ENCODE measurements around the gene SLC2A9. TPM values are rescaled to one million over a fixed set of nuclear protein-coding genes. Genes with fewer than 3 reads are reported as not detected.

Gene SLC2A9
- total and polyA plus RNA-seq, 2 of the 13 experiments (the other 11 are each of a cell fraction or from before 2014, with no cell fraction given), result 36.2 to 42.3 TPM

DNA sequence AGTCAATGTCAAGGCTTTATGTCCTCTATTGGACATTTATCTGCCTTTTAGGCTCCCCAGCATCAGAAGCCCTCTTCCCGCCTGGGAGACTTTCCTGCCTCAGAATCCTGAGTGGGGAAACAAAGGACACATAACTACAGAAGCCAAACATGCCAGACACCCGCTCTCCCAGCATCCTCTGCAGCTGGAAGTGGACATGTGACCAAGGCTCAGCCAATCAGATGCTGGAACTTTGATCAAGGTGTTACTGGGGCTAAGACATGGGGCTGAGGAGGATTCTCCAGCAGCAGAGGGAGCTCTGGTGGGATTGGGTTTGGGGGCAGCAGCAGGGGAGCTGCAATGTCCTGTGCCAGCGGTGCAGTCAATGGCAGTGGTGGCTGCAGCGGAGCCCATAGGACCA, 19.5 kb downstream of the SLC2A9 start (continued):
- TF ChIP-seq, protein P1, sequence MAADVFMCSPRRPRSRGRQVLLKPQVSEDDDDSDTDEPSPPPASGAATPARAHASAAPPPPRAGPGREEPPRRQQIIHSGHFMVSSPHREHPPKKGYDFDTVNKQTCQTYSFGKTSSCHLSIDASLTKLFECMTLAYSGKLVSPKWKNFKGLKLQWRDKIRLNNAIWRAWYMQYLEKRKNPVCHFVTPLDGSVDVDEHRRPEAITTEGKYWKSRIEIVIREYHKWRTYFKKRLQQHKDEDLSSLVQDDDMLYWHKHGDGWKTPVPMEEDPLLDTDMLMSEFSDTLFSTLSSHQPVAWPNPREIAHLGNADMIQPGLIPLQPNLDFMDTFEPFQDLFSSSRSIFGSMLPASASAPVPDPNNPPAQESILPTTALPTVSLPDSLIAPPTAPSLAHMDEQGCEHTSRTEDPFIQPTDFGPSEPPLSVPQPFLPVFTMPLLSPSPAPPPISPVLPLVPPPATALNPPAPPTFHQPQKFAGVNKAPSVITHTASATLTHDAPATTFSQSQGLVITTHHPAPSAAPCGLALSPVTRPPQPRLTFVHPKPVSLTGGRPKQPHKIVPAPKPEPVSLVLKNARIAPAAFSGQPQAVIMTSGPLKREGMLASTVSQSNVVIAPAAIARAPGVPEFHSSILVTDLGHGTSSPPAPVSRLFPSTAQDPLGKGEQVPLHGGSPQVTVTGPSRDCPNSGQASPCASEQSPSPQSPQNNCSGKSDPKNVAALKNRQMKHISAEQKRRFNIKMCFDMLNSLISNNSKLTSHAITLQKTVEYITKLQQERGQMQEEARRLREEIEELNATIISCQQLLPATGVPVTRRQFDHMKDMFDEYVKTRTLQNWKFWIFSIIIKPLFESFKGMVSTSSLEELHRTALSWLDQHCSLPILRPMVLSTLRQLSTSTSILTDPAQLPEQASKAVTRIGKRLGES (CRISPR knock-in tag; IDR thresholded peaks at IDR 0.05; ENCODE audit: borderline replicate concordance), result no peak
- TF ChIP-seq SOX6 (IDR thresholded peaks at IDR 0.05), result no peak
- 0 out of 2 replicates have a peak, but pooled peaks have one; percentile 5 for TF ChIP-seq SOX6 (CRISPR knock-in tag; IDR thresholded peaks at IDR 0.05)

DNA sequence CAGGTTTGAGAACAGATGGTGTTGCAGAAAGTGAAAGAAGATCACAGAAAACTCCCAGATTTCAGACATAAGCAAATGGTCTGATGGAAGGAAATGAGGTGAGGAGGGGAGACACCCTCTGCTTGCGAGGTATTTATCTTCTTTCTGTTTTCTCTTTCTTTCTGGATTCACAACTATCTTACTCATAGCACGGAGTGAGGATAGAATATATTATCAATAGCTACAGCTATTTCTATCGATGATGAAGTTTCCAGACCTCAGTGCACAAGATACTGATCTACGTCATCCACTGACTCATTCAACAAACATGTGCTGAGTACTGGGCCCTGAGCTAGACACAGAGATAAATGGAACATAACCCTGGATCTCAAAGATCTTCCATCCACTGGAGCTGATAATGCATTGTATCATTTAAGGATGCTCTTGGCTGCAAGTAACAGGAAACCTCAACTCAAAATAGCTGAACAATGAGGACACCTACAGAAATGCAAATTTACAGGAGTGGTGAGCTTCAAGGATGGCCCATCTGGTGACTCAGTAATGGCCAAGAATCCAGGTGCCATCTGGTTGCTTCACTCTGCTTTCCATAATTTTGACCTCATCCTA, 21.2 kb downstream of the SLC2A9 start:
- Histone ChIP-seq H3K79me2 (ENCODE audit: insufficient read depth, low read length) (peaks cover 88% of the 10 kb centered on the region), H4K20me1 (ENCODE audit: insufficient read depth, low read length) (peaks cover 30% of the 10 kb centered on the region), H3K4me2 (ENCODE audit: low read depth, low read length) (no peak overlapping the region), H3K9ac (ENCODE audit: insufficient read depth, low read depth, low read length) (no peak overlapping the region), H3K36me3 (replicated peaks in 1 of 2; ENCODE audit: control insufficient read depth in 1 of 2, insufficient read depth in 2 of 2, low read length in 2 of 2) (peaks cover 27 to 77% of the 10 kb centered on the region in 2 experiments), H3K4me3 (replicated peaks in 1 of 3; ENCODE audit: insufficient read depth in 1 of 3, low read depth in 2 of 3, low read length in 3 of 3) (no peak overlapping the region), H3K27me3 (ENCODE audit: control insufficient read depth in 1 of 2, insufficient read depth in 2 of 2, low read length in 2 of 2) (no peaks in the 10 kb centered on the region), H3K9me3 (ENCODE audit: low read length) (no peaks in the 10 kb centered on the region), H2AFZ (ENCODE audit: low read length) (no peak overlapping the region), H3K27ac (ENCODE audit: extremely low read length, insufficient read depth, low read length) (no peak overlapping the region), H3K4me1 (ENCODE audit: insufficient read depth, low read length) (peaks cover 94% of the 10 kb centered on the region)
- ATAC-seq (no peak), DNase-seq (ENCODE audit: low spot score) (no peak), FAIRE-seq (no peak)
- intact Hi-C loops (cut with micrococcal nuclease; ENCODE audit: unreplicated experiment), result loop anchor here (5.0 kb wide), 1 partner anchor 38 kb away; no protein-coding TSS in a partner anchor
- ChIA-PET CTCF (ENCODE audit: low intra/inter-chr PET ratio, low total read pairs) (no interaction called here), POLR2A (interaction anchor here (1.1 kb wide), 1 partner anchor 15 kb away, joined by 7 read pairs; no protein-coding TSS in a partner anchor)
- TF ChIP-seq FOSL2 (CRISPR knock-in tag; IDR thresholded peaks at IDR 0.05), result peak; percentile 62
- TF ChIP-seq, protein P2, sequence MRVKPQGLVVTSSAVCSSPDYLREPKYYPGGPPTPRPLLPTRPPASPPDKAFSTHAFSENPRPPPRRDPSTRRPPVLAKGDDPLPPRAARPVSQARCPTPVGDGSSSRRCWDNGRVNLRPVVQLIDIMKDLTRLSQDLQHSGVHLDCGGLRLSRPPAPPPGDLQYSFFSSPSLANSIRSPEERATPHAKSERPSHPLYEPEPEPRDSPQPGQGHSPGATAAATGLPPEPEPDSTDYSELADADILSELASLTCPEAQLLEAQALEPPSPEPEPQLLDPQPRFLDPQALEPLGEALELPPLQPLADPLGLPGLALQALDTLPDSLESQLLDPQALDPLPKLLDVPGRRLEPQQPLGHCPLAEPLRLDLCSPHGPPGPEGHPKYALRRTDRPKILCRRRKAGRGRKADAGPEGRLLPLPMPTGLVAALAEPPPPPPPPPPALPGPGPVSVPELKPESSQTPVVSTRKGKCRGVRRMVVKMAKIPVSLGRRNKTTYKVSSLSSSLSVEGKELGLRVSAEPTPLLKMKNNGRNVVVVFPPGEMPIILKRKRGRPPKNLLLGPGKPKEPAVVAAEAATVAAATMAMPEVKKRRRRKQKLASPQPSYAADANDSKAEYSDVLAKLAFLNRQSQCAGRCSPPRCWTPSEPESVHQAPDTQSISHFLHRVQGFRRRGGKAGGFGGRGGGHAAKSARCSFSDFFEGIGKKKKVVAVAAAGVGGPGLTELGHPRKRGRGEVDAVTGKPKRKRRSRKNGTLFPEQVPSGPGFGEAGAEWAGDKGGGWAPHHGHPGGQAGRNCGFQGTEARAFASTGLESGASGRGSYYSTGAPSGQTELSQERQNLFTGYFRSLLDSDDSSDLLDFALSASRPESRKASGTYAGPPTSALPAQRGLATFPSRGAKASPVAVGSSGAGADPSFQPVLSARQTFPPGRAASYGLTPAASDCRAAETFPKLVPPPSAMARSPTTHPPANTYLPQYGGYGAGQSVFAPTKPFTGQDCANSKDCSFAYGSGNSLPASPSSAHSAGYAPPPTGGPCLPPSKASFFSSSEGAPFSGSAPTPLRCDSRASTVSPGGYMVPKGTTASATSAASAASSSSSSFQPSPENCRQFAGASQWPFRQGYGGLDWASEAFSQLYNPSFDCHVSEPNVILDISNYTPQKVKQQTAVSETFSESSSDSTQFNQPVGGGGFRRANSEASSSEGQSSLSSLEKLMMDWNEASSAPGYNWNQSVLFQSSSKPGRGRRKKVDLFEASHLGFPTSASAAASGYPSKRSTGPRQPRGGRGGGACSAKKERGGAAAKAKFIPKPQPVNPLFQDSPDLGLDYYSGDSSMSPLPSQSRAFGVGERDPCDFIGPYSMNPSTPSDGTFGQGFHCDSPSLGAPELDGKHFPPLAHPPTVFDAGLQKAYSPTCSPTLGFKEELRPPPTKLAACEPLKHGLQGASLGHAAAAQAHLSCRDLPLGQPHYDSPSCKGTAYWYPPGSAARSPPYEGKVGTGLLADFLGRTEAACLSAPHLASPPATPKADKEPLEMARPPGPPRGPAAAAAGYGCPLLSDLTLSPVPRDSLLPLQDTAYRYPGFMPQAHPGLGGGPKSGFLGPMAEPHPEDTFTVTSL (CRISPR knock-in tag; IDR thresholded peaks at IDR 0.05; ENCODE audit: borderline replicate concordance), result no peak
- WGBS (ENCODE audit: low lambda C conversion rate), result 94% methylated on average over 4 of the region's 4 CpGs
- in situ Hi-C loops (cut with HindIII; ENCODE audit: extremely low pct_ligation_motif_present, low pct_unique_long_range_greater_than_20kb), result no loop called here
- no TSS peak for BruUV-seq (replicated peaks)

All from HepG2 (cell line).